ENCODE results near the gene MIGA2. TPM values are rescaled to one million over a fixed set of nuclear protein-coding genes. Genes with fewer than 3 reads are reported as not detected.

MIGA2 gene
- total and polyA plus RNA-seq, 9 of the 15 experiments (the other 6 are each of a cell fraction or from before 2014, with no cell fraction given), result 0.15 to 54.1 (median 18.0) TPM

- TF ChIP-seq RAD21 (CRISPR knock-in tag; conservative IDR thresholded peaks at IDR 0.05 in 1 of 2, IDR thresholded peaks at IDR 0.05 in 1 of 2), result peak; percentile 56 to 71
- peak; percentile 73; the same call in 1 of the 2 replicates for TF ChIP-seq ZSCAN29 (IDR thresholded peaks at IDR 0.05)
- TF ChIP-seq ZNF280A (IDR thresholded peaks at IDR 0.05; ENCODE audit: low read depth, partially characterized antibody), result no peak
- peak; percentile 74 for TF ChIP-seq SUPT5H (IDR thresholded peaks at IDR 0.05)
- TF ChIP-seq ZKSCAN8 (CRISPR knock-in tag; IDR thresholded peaks at IDR 0.05), result no peak
- TF ChIP-seq BDP1 (IDR thresholded peaks at IDR 0.05; ENCODE audit: insufficient read depth, insufficient read length), result no peak
- TF ChIP-seq E2F8 (IDR thresholded peaks at IDR 0.05; ENCODE audit: low read depth, partially characterized antibody), result peak; percentile 64
- no peak for TF ChIP-seq SRSF1 (IDR thresholded peaks at IDR 0.05; ENCODE audit: low read depth, low read length)
- TF ChIP-seq NONO (IDR thresholded peaks at IDR 0.05; ENCODE audit: low read depth in 2 of 2, low read length in 1 of 2), result no peak
- TF ChIP-seq ZBED1 (IDR thresholded peaks at IDR 0.05), result no peak
- no peak for TF ChIP-seq HMGN3 (IDR thresholded peaks at IDR 0.05; ENCODE audit: borderline replicate concordance, extremely low read depth, insufficient read length, low read depth, low read length)
- no peak for TF ChIP-seq ELF4 (CRISPR knock-in tag; IDR thresholded peaks at IDR 0.05)
- TF ChIP-seq ZNF699 (CRISPR knock-in tag; IDR thresholded peaks at IDR 0.05; ENCODE audit: insufficient replicate concordance), result no peak
- 0 out of 2 replicates have a peak, but pooled peaks have one; percentile 20 for TF ChIP-seq ETS1 (conservative IDR thresholded peaks at IDR 0.05; ENCODE audit: control insufficient read depth, low read depth, low read length)
- no peak for TF ChIP-seq DPF2 (IDR thresholded peaks at IDR 0.05)
- TF ChIP-seq STAT5A (IDR thresholded peaks at IDR 0.05; ENCODE audit: borderline replicate concordance, low read length), result no peak
- TF ChIP-seq SRSF3 (IDR thresholded peaks at IDR 0.05; ENCODE audit: insufficient read depth, low read length), result no peak
- peak; percentile 43; the same call in 1 of the 2 replicates for TF ChIP-seq SMC3 (conservative IDR thresholded peaks at IDR 0.05; ENCODE audit: insufficient read depth, low read depth, low read length)
- peak; percentile 22 for TF ChIP-seq TAF1 (IDR thresholded peaks at IDR 0.05; ENCODE audit: control insufficient read depth, extremely low read depth, insufficient read depth, low read length, severe bottlenecking)
- TF ChIP-seq FOSL1 (tag; conservative IDR thresholded peaks at IDR 0.05), result no peak
- no peak for TF ChIP-seq GATAD2B (IDR thresholded peaks at IDR 0.05; ENCODE audit: borderline replicate concordance)
- TF ChIP-seq ESRRA (IDR thresholded peaks at IDR 0.05; ENCODE audit: borderline replicate concordance, low read depth), result peak; percentile 55; the same call in 1 of the 2 replicates
Observed at GRCh38 chr9:129006328-129007034, 29.9 kb upstream of the MIGA2 start (continued).
